PC-9 (cell line): Measurements from ENCODE around the gene BLOC1S4. TPM values are rescaled to one million over a fixed set of nuclear protein-coding genes. Genes with fewer than 3 reads are reported as not detected.

Experiments
- BruUV-seq: library from RNA; stranded (reverse); fragments of 400-500 nt; replicated peaks from 2 replicates; lab custom pipeline; 2021; lab: Mats Ljungman, UMichigan
- CTCF ChIA-PET: fragments of 300-600 bp; sonication (Branson Sonifier 250); formaldehyde crosslinking; loops from one replicate; lab custom pipeline; 2022; ENCODE audit warnings: antibody characterized with exemption; lab: Charles Lee
- POLR2A ChIA-PET: fragments of 300-600 bp; sonication (Branson Sonifier 250); formaldehyde crosslinking; loops from one replicate; lab custom pipeline; 2022; ENCODE audit warnings: antibody characterized with exemption; ENCODE audit not compliant: unreplicated experiment; lab: Charles Lee
- DNase-seq, 2 experiments: peaks; one replicate each; pipeline versions ENCODE4 v3.0.0 to v3.0.0-alpha.2; 2015 to 2022; ENCODE audit warnings: mixed read lengths in 1 of 2
- H2AFZ ChIP-seq: fragments of 200-600 bp; sonication (generic); 2 replicates; pipeline ENCODE4 v1.8.1; 2017; ENCODE audit warnings: antibody characterized with exemption
- H3F3A ChIP-seq: fragments of 200-600 bp; sonication (generic); 2 replicates; pipeline ENCODE4 v1.8.1; 2017; ENCODE audit warnings: antibody characterized with exemption, mild to moderate bottlenecking, low read depth; ENCODE audit not compliant: insufficient read depth
- H3K27ac ChIP-seq: fragments of 200-600 bp; sonication (generic); 2 replicates; pipeline ENCODE4 v1.6.1; 2016; ENCODE audit warnings: mixed run types
- H3K27me3 ChIP-seq: fragments of 200-600 bp; sonication (generic); 2 replicates; pipeline ENCODE4 v1.6.1; 2016; ENCODE audit warnings: low read depth, mixed run types; ENCODE audit not compliant: insufficient read depth
- H3K36me3 ChIP-seq: fragments of 200-600 bp; sonication (generic); 2 replicates; pipeline ENCODE4 v1.6.1; 2016; ENCODE audit warnings: low read depth, mixed run types
- H3K4me1 ChIP-seq: fragments of 200-600 bp; sonication (generic); replicated peaks from 2 replicates; pipeline ENCODE4 v1.6.1; 2016; ENCODE audit warnings: mixed run types; ENCODE audit not compliant: insufficient read depth
- H3K4me2 ChIP-seq: fragments of 200-600 bp; sonication (generic); 2 replicates; pipeline ENCODE4 v1.6.1; 2017; ENCODE audit warnings: mixed run types
- H3K4me3 ChIP-seq: fragments of 200-600 bp; sonication (generic); 2 replicates; pipeline ENCODE4 v1.6.1; 2016; ENCODE audit warnings: mixed run types
- H3K79me2 ChIP-seq: fragments of 200-600 bp; sonication (generic); 2 replicates; pipeline ENCODE4 v1.6.1; 2017; ENCODE audit warnings: low read depth, mixed run types
- H3K9me2 ChIP-seq: fragments of 200-600 bp; sonication (generic); 2 replicates; pipeline ENCODE4 v1.8.1; 2017; ENCODE audit warnings: mild to moderate bottlenecking; ENCODE audit not compliant: insufficient read depth
- H3K9me3 ChIP-seq: fragments of 200-600 bp; sonication (generic); 2 replicates; pipeline ENCODE4 v1.8.1; 2016; ENCODE audit warnings: low read depth; ENCODE audit not compliant: insufficient read depth
- H4K20me1 ChIP-seq: fragments of 200-600 bp; sonication (generic); 2 replicates; pipeline ENCODE4 v1.8.1; 2017; ENCODE audit not compliant: insufficient read depth
- CTCF ChIP-seq: fragments of 200-600 bp; sonication (generic); conservative IDR thresholded peaks from 2 replicates; pipeline ENCODE4 v1.6.1; 2017; ENCODE audit warnings: mixed run types, antibody characterized with exemption, mild to moderate bottlenecking, moderate library complexity
- EZH2 ChIP-seq: fragments of 200-600 bp; sonication (generic); IDR thresholded peaks from 2 replicates; pipeline ENCODE4 v1.8.0; 2017; ENCODE audit warnings: antibody characterized with exemption, low read depth
- intact Hi-C: fragments of 100-400 bp; cut with micrococcal nuclease; formaldehyde crosslinking; loops from one replicate; pipeline ENCODE4 v1.10.0; 2022; ENCODE audit not compliant: unreplicated experiment
- total RNA-seq: library from RNA; stranded (reverse); gene quantifications from 2 replicates; pipeline ENCODE4 v1.2.3, GENCODE V29; 2021

BLOC1S4 gene
- total RNA-seq, 1 experiment from 2014 or later: 11.7 TPM

GRCh38 chr4:6676722-6677558, 39.0 kb upstream of the BLOC1S4 start:
- Histone ChIP-seq H3K9me2 (no peaks in the 10 kb centered on the region), H3K4me1 (peaks cover 21% of the 10 kb centered on the region), H3K79me2 (peaks cover 32% of the 10 kb centered on the region), H2AFZ (no peak overlapping the region), H3F3A (peaks cover 14% of the 10 kb centered on the region; the same call in 1 of the 2 replicates), H4K20me1 (peaks cover 23% of the 10 kb centered on the region), H3K27ac (no peak overlapping the region), H3K27me3 (no peaks in the 10 kb centered on the region), H3K4me2 (peak overlapping the region; percentile 97), H3K9me3 (no peaks in the 10 kb centered on the region), H3K36me3 (peaks cover 11% of the 10 kb centered on the region; the same call in 1 of the 2 replicates), H3K4me3 (peak overlapping the region; percentile 62; the same call in 1 of the 2 replicates)
- ChIA-PET POLR2A (no interaction called here), CTCF (interaction anchor here (1.4 kb wide), 1 partner anchor 11 kb away, joined by 8 read pairs; no protein-coding TSS in a partner anchor)
- no peak for DNase-seq
- intact Hi-C loops: no loop called here
- BruUV-seq: no TSS peak
- TF ChIP-seq EZH2 (no peak), CTCF (no peak)

GRCh38 chr4:6680372-6681034, 35.5 kb upstream of the BLOC1S4 start:
- intact Hi-C loops: no loop called here
- POLR2A ChIA-PET: no interaction called here

More at GRCh38 chr4:6680372-6681034, 35.5 kb upstream of the BLOC1S4 start:
- H3K4me1 ChIP-seq: peaks cover 14% of the 10 kb centered on the region
- H3K27ac ChIP-seq: no peak overlapping the region
- H2AFZ ChIP-seq: no peak overlapping the region
- H3K27me3 ChIP-seq: no peaks in the 10 kb centered on the region
- BruUV-seq: no TSS peak
- peaks cover 19% of the 10 kb centered on the region for H3K79me2 ChIP-seq
- H4K20me1 ChIP-seq: peaks cover 17% of the 10 kb centered on the region
- CTCF ChIA-PET: no interaction called here
- H3F3A ChIP-seq: peaks cover 8% of the 10 kb centered on the region; the same call in 1 of the 2 replicates
- TF ChIP-seq EZH2: no peak
- 0 out of 2 replicates have a peak, but pooled peaks have one; percentile 7 for TF ChIP-seq CTCF
- no peaks in the 10 kb centered on the region for H3K9me3 ChIP-seq
- peaks cover 10% of the 10 kb centered on the region; the same call in 1 of the 2 replicates for H3K36me3 ChIP-seq
- H3K4me2 ChIP-seq: no peak overlapping the region
- H3K4me3 ChIP-seq: no peak overlapping the region
- H3K9me2 ChIP-seq: no peaks in the 10 kb centered on the region
- no peak for DNase-seq
